Heart left ventricle (tissue), 13 donors: Measurements from ENCODE around the gene PIP4K2A.
A peak's percentile ranks its signal among the peaks of the same experiment; 100 is the strongest.

Experiments used
- CTCF ChIP-seq, 12 donors: fragments of 200-600 bp; sonication (generic) in 4 of 12; IDR thresholded peaks; one replicate each; pipeline versions ENCODE4 v1.5.0 to v1.8.0; 2018 to 2022; ENCODE audit warnings: antibody characterized with exemption in 12 of 12, mild to moderate bottlenecking in 5 of 12
- POLR2A ChIP-seq, 2 donors: fragments of 450-650 bp; IDR thresholded peaks; one replicate each; pipeline ENCODE4 v1.6.1; 2017; ENCODE audit warnings: antibody characterized with exemption in 2 of 2, mild to moderate bottlenecking in 2 of 2, moderate library complexity in 2 of 2
- donor health status: ischemic (EF 13 %, LVEDD 7.1; RV severe dilation, severe dysfunction).
- donor health status: DM: no; HTN: yes; CAD: no.
- donor health status: DM: no; HTN: no; CAD: no.
- donor health status: ischemic (EF 25% LVEDD 6.9; RV normal size, moderate dysfunction).
- donor health status: ischemic (EF 25% LVEDD 5.7; RV mildly dilated, moderate dysfunction).
- donor health status: ischemic (EF 35%, LVEDD 5.7; RV mildly dilated, moderate dysfunction).
- donor health status: nonischemic (EF 11% LVEDD 7.7; RV severe dilation, severe dysfunction).
- donor health status: DM: yes; HTN: yes; CAD: no.
- donor health status: PGD.
- donor health status: ischemic (EF 29% LVEDD 5.4; RV normal size, mild dysfunction).
- donor health status: nonischemic (EF 23%, LVEDD 6.1; RV moderate dilation, normal function).

- TF ChIP-seq POLR2A (IDR thresholded peaks at IDR 0.05), result no peak
- peak in 2 of 12 donors; percentile 9 to 13 for TF ChIP-seq CTCF (IDR thresholded peaks at IDR 0.05)
Measured at GRCh38 chr10:22617516-22617915, 96.9 kb downstream of the PIP4K2A start.
